Tibial artery (tissue), 4 donors: ENCODE results near the gene EZR.
"Not testable (repeated sequence)": the region's sequence is repeated elsewhere in the genome, so short reads cannot be mapped to it uniquely, and the experiment has no call there.

ENCODE experiments used
- DNase-seq, 2 donors: peaks; one replicate each; pipeline ENCODE4 v3.0.0-alpha.2; 2019
- H3K27ac ChIP-seq, 2 donors: fragments of 200-600 bp; sonication (generic) in 1 of 2; 1 replicate in 1 of 2; 2 replicates in 1 of 2; pipeline ENCODE4 v1.5.1; 2018 to 2019; ENCODE audit warnings: mild to moderate bottlenecking in 1 of 2
- H3K27me3 ChIP-seq, 2 donors: fragments of 200-600 bp; sonication (generic) in 1 of 2; one replicate each; pipeline versions ENCODE4 v1.5.1 to v1.6.0; 2016 to 2019
- H3K36me3 ChIP-seq, 3 donors: fragments of 200-600 bp; sonication (generic) in 2 of 3; one replicate each; pipeline ENCODE4 v1.5.1; 2016 to 2019; ENCODE audit warnings: mild to moderate bottlenecking in 2 of 3
- H3K4me1 ChIP-seq, 4 donors: fragments of 200-600 bp; sonication (generic) in 2 of 4; 1 replicate in 3 of 4; 2 replicates in 1 of 4; pipeline ENCODE4 v1.5.1; 2016 to 2019
- H3K4me3 ChIP-seq, 2 donors: fragments of 200-600 bp; sonication (generic) in 1 of 2; 1 replicate in 1 of 2; 2 replicates in 1 of 2; pipeline ENCODE4 v1.5.1; 2018 to 2019; ENCODE audit warnings: mild to moderate bottlenecking in 2 of 2
- H3K9me3 ChIP-seq, 3 donors: fragments of 200-600 bp; sonication (generic) in 1 of 3; one replicate each; pipeline ENCODE4 v1.5.1; 2016 to 2019
- CTCF ChIP-seq, 2 experiments: fragments of 200-600 bp in 1 of 2; fragments of 450-650 bp in 1 of 2; IDR thresholded peaks; one replicate each; pipeline ENCODE4 v1.5.1; 2017 to 2019; ENCODE audit warnings: antibody characterized with exemption in 2 of 2, mild to moderate bottlenecking in 1 of 2, moderate library complexity in 1 of 2
- intact Hi-C: fragments of 100-400 bp; cut with DNase I; formaldehyde crosslinking; loops from one replicate; pipeline ENCODE4 v1.15.0; 2023; ENCODE audit warnings: low total_unique reads

The EZR gene

DNA sequence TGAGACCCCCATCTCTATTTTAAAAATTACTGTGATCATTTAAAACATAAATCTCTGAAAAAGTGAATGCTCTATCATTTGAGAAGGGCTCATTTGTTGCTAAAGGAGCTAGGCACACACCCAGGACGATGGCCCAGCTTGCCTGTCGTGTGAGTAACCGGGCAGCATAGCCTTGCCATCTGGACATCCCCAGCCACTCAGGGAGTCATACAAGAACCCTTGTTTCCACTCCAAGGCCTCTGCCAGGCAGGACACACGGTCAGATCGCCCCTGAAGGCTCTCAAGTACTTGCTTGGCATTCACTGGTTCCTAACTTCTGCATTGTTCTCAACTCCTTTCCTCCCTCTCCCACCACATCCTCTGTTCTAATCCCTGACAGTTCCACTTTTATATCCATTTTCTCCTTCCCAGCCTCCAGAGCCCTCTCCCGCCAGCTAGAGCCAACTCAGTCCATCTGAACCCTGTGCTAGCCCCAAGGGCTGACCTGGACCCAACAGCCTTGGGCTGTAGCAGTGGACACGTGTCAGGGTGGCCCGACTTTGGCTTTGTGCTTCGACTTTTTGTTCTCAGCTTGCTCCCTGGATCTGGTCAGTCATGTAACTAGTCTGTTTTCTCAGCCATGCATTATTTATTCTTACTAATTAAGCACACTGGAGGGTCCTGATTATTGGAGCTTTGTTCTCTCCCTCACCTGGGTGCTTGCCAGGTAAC lies 15.7 kb upstream of the EZR start:
- Histone ChIP-seq H3K4me3 (no peak overlapping the region), H3K4me1 (no peaks in the 10 kb centered on the region), H3K27me3 (peaks cover 0 to 5% of the 10 kb centered on the region in 2 donors), H3K36me3 (no peaks in the 10 kb centered on the region), H3K27ac (no peak overlapping the region), H3K9me3 (no peaks in the 10 kb centered on the region)
- no peak for TF ChIP-seq CTCF (IDR thresholded peaks at IDR 0.05)
- intact Hi-C loops = no loop called here
- DNase-seq = no peak

- H3K9me3 ChIP-seq, H3K27me3 ChIP-seq, H3K36me3 ChIP-seq, intact Hi-C loops, H3K4me1 ChIP-seq, H3K4me3 ChIP-seq, DNase-seq, H3K27ac ChIP-seq: not testable (repeated sequence)
Observed at GRCh38 chr6:158832807-158833206, 13.6 kb upstream of the EZR start.

- peaks cover 0 to 5% of the 10 kb centered on the region in 2 donors for H3K27me3 ChIP-seq
- H3K27ac ChIP-seq = no peak overlapping the region
- no peaks in the 10 kb centered on the region for H3K36me3 ChIP-seq
- no peak for TF ChIP-seq CTCF (IDR thresholded peaks at IDR 0.05)
- no peaks in the 10 kb centered on the region for H3K9me3 ChIP-seq
- no peaks in the 10 kb centered on the region for H3K4me1 ChIP-seq
- no peak for DNase-seq
- intact Hi-C loops = no loop called here
- no peak overlapping the region for H3K4me3 ChIP-seq
Observed at GRCh38 chr6:158832026-158832425, 12.9 kb upstream of the EZR start.

GRCh38 chr6:158831571-158831970 lies 12.4 kb upstream of the EZR start:
- H3K4me3 ChIP-seq = no peak overlapping the region
- no peak for DNase-seq
- no peak for TF ChIP-seq CTCF (IDR thresholded peaks at IDR 0.05)
- H3K9me3 ChIP-seq = no peaks in the 10 kb centered on the region
- no peaks in the 10 kb centered on the region for H3K4me1 ChIP-seq
- H3K27ac ChIP-seq = no peak overlapping the region
- no peaks in the 10 kb centered on the region for H3K36me3 ChIP-seq
- peaks cover 0 to 5% of the 10 kb centered on the region in 2 donors for H3K27me3 ChIP-seq
- intact Hi-C loops = no loop called here

DNA sequence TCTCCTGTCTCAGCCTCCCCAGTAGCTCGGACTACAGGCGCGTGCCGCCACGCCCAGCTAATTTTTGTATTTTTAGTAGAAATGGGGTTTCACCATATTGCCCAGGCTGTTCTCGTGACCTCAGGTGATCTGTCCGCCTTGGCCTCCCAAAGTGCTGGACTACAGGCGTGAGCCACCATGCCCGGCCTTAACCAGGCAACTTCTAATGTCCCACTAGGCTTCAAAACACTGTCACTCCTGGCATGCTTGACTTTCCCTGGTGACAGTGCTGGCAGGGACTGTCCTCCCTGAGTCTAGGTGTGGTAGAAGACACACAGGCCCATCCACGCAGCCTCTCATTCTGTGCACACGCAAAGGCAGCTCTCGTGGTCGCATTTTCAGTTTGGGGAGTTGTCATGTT lies 11.6 kb upstream of the EZR start:
- intact Hi-C loops = no loop called here
- Histone ChIP-seq H3K36me3 (no peaks in the 10 kb centered on the region), H3K27me3 (peaks cover 0 to under 1% of the 10 kb centered on the region in 2 donors), H3K4me1 (no peaks in the 10 kb centered on the region), H3K27ac (no peak overlapping the region), H3K9me3 (no peaks in the 10 kb centered on the region), H3K4me3 (no peak overlapping the region)
- TF ChIP-seq CTCF (IDR thresholded peaks at IDR 0.05) = no peak
- DNase-seq = no peak

GRCh38 chr6:158828807-158829206 lies 9.6 kb upstream of the EZR start:
- no peaks in the 10 kb centered on the region for H3K36me3 ChIP-seq
- no peak for TF ChIP-seq CTCF (IDR thresholded peaks at IDR 0.05)
- no peak overlapping the region for H3K27ac ChIP-seq
- DNase-seq = no peak
- no peaks in the 10 kb centered on the region for H3K4me1 ChIP-seq
- H3K4me3 ChIP-seq = no peak overlapping the region
- intact Hi-C loops = no loop called here
- H3K9me3 ChIP-seq = no peaks in the 10 kb centered on the region
- H3K27me3 ChIP-seq = no peaks in the 10 kb centered on the region
